ENCODE results near the gene SART1.

Gene SART1

DNA sequence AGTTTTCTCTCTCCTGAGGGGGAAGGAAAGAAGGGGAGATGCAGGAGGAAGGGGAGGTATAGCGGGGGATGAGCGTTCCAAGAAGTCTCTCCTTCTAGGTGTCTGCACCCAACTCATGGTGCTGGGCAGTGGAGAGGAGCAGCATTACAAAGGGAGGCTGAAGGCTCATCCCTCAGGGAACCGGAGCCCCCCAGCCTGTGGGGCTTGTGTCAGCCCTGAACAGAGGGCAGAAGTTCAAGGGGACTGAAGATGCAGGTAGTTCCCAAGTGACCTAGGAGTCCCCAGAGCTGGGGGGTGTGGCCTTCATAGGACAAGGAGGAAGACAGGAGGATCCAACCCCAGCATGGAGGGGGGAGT is 44.5 kb upstream of the SART1 start:
- no peak overlapping the region for H3K4me3 ChIP-seq (ENCODE audit: low read depth, low read length)
- no peak for DNase-seq (ENCODE audit: low read depth)
- TF ChIP-seq POLR2A (IDR thresholded peaks at IDR 0.05; ENCODE audit: extremely low read depth, insufficient read length) (no peak), MYC (IDR thresholded peaks at IDR 0.05; ENCODE audit: low read depth, low read length) (no peak), CTCF (IDR thresholded peaks at IDR 0.05; ENCODE audit: low read depth, low read length) (no peak), MAX (IDR thresholded peaks at IDR 0.05; ENCODE audit: low read depth, low read length) (no peak)

GRCh38 chr11:65917434-65918210 is 43.9 kb upstream of the SART1 start:
- peak overlapping the region; percentile 89 for H3K4me3 ChIP-seq (ENCODE audit: low read depth, low read length)
- DNase-seq (ENCODE audit: low read depth) = no peak
- TF ChIP-seq MYC (IDR thresholded peaks at IDR 0.05; ENCODE audit: low read depth, low read length) (no peak), MAX (IDR thresholded peaks at IDR 0.05; ENCODE audit: low read depth, low read length) (no peak), POLR2A (IDR thresholded peaks at IDR 0.05; ENCODE audit: extremely low read depth, insufficient read length) (no peak), CTCF (IDR thresholded peaks at IDR 0.05; ENCODE audit: low read depth, low read length) (no peak)

GRCh38 chr11:65918211-65919140 is 43.1 kb upstream of the SART1 start, which contains the start of gene C11orf68:
C11orf68 (minus strand) TSS chr11:65919062; CDS start chr11:65919031, 31 bp downstream.
- DNase-seq (ENCODE audit: low read depth) = peak; percentile 63
- TF ChIP-seq CTCF (IDR thresholded peaks at IDR 0.05; ENCODE audit: low read depth, low read length) = no peak
- TF ChIP-seq POLR2A (IDR thresholded peaks at IDR 0.05; ENCODE audit: extremely low read depth, insufficient read length) = peak; percentile 28
- TF ChIP-seq MYC (IDR thresholded peaks at IDR 0.05; ENCODE audit: low read depth, low read length) = peak; percentile 66
- no peak for TF ChIP-seq MAX (IDR thresholded peaks at IDR 0.05; ENCODE audit: low read depth, low read length)

GRCh38 chr11:65919141-65919572 is 42.4 kb upstream of the SART1 start, which contains the start of gene DRAP1:
DRAP1 (plus strand) TSS chr11:65919426; CDS start chr11:65919502, 76 bp downstream.
- DNase-seq (ENCODE audit: low read depth) = peak; percentile 99
- H3K4me3 ChIP-seq (ENCODE audit: low read depth, low read length) = peak within 1 kb of the TSS; percentile 89
- peak; percentile 89 for TF ChIP-seq MYC (IDR thresholded peaks at IDR 0.05; ENCODE audit: low read depth, low read length)
- TF ChIP-seq MAX (IDR thresholded peaks at IDR 0.05; ENCODE audit: low read depth, low read length) = peak; percentile 80
- no peak for TF ChIP-seq POLR2A (IDR thresholded peaks at IDR 0.05; ENCODE audit: extremely low read depth, insufficient read length)
- TF ChIP-seq CTCF (IDR thresholded peaks at IDR 0.05; ENCODE audit: low read depth, low read length) = no peak

More at GRCh38 chr11:65918211-65919140, 43.1 kb upstream of the SART1 start, which contains the start of gene C11orf68:
- H3K4me3 ChIP-seq (ENCODE audit: low read depth, low read length) = peak within 1 kb of the TSS; percentile 89

DNA sequence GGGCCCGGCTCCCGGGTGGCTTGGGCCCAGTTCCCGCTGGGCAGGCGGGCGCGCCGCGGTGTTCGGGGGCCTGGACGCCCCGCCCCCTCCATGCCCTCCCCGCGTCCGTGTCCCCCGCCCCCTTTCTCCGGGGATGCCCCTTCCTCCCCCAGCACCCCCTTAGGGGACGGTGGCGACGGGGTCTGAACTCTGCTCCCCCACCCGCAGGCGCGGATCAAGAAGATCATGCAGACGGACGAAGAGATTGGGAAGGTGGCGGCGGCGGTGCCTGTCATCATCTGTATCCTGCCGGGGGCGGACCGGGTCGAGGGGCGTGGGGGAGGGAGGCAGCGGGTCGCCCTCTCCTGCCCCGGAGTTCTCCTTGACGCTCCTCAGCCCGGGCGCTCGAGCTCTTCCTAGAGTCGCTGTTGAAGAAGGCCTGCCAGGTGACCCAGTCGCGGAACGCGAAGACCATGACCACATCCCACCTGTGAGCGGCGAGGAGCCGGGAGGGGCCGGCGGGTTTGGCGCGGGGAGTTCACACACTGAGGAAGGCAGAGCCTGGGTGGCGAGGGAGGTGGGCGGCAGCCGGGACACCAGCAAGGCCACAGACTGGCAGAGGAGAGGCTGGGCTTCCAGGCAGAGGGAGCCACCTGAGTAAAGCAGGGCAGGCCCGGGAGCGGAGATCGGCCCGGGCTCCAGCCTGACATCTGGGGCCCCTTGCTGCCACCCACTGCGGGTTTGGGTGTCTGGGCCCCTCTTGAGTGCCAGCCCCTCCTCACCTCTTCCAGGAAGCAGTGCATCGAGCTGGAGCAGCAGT is 41.8 kb upstream of the SART1 start:
- peak overlapping the region; percentile 63 for H3K4me3 ChIP-seq (ENCODE audit: low read depth, low read length)
- TF ChIP-seq POLR2A (IDR thresholded peaks at IDR 0.05; ENCODE audit: extremely low read depth, insufficient read length) (no peak), MAX (IDR thresholded peaks at IDR 0.05; ENCODE audit: low read depth, low read length) (no peak), MYC (IDR thresholded peaks at IDR 0.05; ENCODE audit: low read depth, low read length) (no peak), CTCF (IDR thresholded peaks at IDR 0.05; ENCODE audit: low read depth, low read length) (no peak)
- peak; percentile 63 for DNase-seq (ENCODE audit: low read depth)

All from NB4 (cell line).